Activated CD4-positive, alpha-beta T cell treated with anti-CD3 and anti-CD28 coated beads for 4 hours (primary cell): ENCODE measurements around the gene AKT2.
"Not testable (repeated sequence)": the region's sequence is repeated elsewhere in the genome, so short reads cannot be mapped to it uniquely, and the experiment has no call there.

Source experiments
- DNase-seq, 2 donors: peaks; one replicate each; pipeline ENCODE4 v3.0.0-alpha.2; 2020

The AKT2 gene

GRCh38 chr19:40232949-40233810, 52.0 kb downstream of the AKT2 start:
- DNase-seq = no peak

- DNase-seq = no peak
Observed at GRCh38 chr19:40232479-40232878, 52.7 kb downstream of the AKT2 start.

- DNase-seq = no peak
Observed at GRCh38 chr19:40231544-40232424, 53.4 kb downstream of the AKT2 start.

GRCh38 chr19:40231057-40231456, 54.1 kb downstream of the AKT2 start:
- no peak for DNase-seq

GRCh38 chr19:40229926-40230417, 55.2 kb downstream of the AKT2 start:
- DNase-seq = no peak

GRCh38 chr19:40229484-40229883, 55.7 kb downstream of the AKT2 start:
- DNase-seq = peak; percentile 16 to 29

- DNase-seq = no peak
Observed at GRCh38 chr19:40228863-40229262, 56.3 kb downstream of the AKT2 start.

GRCh38 chr19:40228346-40228745, 56.8 kb downstream of the AKT2 start:
- no peak for DNase-seq

- no peak for DNase-seq
Observed at GRCh38 chr19:40225440-40226305, 59.5 kb downstream of the AKT2 start.

- no peak for DNase-seq
Observed at GRCh38 chr19:40224342-40225150, 60.6 kb downstream of the AKT2 start.

- peak; percentile 14 to 35 for DNase-seq
Observed at GRCh38 chr19:40223135-40223822, 61.9 kb downstream of the AKT2 start.

- DNase-seq = peak; percentile 66 to 78
Observed at GRCh38 chr19:40221858-40222619, 63.1 kb downstream of the AKT2 start.

- no peak for DNase-seq
Observed at GRCh38 chr19:40220674-40221073, 64.5 kb downstream of the AKT2 start.

GRCh38 chr19:40219721-40220276, 65.3 kb downstream of the AKT2 start:
- no peak for DNase-seq

- not testable (repeated sequence) for DNase-seq
Observed at GRCh38 chr19:40219029-40219428, 66.1 kb downstream of the AKT2 start.

GRCh38 chr19:40217934-40218890, 66.9 kb downstream of the AKT2 start, which contains the start of gene TTC9B:
Gene TTC9B (minus strand): TSS chr19:40218384. CDS start chr19:40218381, 3 bp downstream.
- DNase-seq = peak; percentile 13 to 20

- DNase-seq = no peak
Observed at GRCh38 chr19:40217027-40217810, 67.9 kb downstream of the AKT2 start.

GRCh38 chr19:40216777-40217026, 68.4 kb downstream of the AKT2 start:
- DNase-seq = no peak
